CD4-positive, alpha-beta T cell treated with Interleukin-1 beta for 1 hour (primary cell): ENCODE measurements around the gene ESPL1.
A peak's percentile ranks its signal among the peaks of the same experiment; 100 is the strongest.

Experiments used
- DNase-seq, 2 donors: peaks; one replicate each; pipeline ENCODE4 v3.0.0-alpha.2; 2020 to 2022

The ESPL1 gene

DNA sequence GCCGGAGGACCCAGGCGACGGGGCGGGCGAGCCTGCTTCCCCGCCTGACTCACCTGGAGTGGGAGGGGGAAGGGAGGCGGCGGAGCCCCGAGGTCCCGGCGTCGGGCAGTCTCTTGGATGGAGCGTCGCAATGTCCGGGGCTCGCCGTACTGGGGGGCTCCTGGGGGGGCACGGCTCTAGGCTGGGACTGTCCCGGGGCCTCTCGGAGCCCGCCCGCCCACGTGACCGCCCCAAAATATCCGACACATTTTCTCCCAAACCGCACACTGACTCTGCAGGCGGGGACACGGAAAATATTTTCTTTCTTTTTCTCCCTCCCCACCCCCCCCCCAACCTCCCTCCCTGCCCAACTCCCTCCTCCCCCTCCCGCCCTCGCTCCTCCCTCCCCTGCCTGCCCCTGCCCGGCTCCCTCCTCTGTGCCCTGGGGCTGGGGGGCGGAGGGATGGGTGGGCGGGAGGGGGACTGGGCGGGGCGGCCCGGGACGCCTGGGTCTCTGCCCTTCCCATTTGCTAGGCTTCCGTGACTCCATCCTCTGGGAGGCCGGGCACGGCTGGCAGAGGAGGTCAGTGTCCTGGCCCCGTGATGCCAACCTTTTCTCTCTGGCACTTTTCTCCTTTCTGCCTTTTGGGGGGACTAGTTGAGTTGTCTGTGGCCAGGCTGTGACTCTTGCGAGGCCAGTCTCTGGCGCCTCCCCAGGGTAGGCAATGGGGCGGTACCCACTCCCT is 36.0 kb upstream of the ESPL1 start, which contains the start of gene RARG:
RARG (minus strand) TSS at position 289 of the 725 bp plus-strand sequence. CDS start 4,664 bp downstream, outside the sequence.
- DNase-seq: peak; percentile 61 to 75

DNA sequence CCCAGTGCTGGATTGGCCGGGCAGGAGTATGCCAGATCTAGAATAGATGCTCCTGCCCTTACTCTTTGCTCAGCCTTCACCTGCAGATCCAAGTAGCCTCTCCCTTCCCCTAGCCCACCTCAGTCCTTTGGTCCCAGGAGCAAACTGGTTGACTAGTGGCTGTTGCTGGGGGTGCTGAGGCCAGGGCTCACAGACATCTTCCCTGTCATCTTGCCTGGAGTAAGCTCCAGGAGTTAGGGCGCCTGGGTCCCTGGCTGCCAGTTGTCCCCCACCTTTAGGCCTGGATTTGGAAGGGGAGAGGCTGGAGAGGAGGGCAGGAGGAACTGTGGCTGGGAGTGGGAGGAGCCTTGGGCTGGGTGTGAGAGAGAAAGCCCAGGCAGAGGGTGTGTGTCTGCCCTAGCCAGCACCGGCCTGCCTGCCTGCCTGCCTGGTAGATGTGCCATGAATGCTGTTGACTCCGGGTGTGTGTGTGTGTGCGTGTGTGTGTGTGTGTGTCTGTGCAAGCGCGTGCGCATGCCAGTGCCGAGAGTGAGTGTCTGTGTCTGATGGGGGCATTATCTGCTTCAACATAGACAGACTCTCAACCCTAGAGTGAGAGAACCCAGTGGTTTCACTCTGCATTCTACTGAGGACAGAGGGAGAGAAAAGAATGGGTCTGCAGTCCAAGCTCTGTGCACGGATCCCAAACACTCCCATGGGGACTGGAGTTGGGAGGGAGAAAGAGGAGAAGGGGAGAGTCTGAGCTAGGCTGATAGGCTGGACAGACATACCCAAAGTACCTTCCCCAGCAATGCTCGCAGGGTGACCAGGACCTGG is 35.2 kb upstream of the ESPL1 start:
- peak; percentile 38 to 56 for DNase-seq

DNA sequence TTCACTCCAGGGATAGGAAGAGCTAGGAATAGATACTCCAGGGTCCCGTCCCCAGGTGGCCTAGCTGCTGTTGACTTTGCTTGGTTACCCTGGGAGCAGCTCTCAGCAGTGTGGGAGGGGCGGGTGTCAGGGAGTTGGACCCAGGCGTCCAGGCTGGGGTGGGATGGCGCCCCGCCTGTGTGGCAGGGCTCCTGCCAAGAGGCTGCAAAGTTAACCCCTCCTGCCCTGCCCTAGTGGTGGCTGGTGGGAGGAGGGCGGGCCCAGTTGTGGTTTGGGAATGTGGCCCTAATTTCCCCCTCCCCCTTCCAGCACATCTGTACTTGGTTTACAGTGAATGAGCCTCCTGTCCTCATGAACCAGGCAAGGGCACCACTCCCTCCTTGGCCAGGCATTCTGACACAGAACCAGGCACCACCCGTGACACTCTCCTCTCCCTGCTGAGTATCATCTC is 34.4 kb upstream of the ESPL1 start:
- DNase-seq: no peak

DNA sequence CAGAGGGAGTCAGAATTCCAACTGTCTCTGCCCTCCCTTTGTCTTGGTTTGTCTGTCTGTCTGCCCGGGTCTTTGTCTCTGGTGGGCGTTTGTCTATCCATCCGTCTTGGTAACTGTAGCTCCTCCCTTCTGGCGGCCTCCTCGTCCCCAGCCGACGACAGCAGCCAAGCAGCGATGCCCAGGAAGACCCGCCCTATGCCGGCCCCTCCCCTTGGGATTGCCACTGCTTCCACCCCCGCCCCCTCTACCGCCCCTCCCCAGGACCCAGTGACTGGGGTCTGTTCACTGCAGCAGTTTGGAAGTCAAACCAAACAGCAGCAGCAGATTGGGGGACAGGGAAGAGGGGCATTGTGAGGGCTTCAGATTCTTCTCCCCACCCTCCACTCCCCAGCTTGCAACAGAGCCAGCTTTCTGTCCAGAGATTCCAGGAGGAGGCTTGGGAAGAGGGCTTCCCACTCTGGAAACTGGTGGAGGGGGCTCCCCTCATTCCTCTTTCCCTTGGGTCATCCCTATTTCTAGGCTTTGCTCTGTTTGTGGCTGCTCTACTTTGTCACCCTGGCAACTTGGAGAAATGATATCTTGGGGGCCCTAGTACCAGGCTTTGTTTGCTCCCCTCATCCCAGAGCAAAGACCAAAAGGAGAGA is 33.7 kb upstream of the ESPL1 start:
- no peak for DNase-seq

DNA sequence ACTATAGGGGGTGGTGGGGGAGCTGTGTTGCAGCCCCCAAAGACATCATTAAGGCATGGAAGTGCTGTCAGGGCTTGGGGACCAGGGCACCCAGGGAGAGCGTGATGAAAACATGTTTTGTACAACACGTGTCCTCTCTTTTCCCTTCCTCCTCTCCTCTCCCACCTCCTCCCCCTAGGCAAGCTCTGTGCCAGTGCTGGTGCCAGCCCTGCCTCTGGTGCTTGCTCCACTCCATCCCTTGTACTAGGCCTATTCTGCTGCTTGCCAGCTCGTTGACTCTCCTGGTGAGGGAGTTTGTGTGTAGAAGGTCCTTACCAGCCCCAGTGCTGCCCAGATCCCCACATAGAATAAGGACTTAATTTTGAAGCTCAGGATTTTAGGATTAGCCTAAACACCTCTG is 32.9 kb upstream of the ESPL1 start:
- DNase-seq: no peak

DNA sequence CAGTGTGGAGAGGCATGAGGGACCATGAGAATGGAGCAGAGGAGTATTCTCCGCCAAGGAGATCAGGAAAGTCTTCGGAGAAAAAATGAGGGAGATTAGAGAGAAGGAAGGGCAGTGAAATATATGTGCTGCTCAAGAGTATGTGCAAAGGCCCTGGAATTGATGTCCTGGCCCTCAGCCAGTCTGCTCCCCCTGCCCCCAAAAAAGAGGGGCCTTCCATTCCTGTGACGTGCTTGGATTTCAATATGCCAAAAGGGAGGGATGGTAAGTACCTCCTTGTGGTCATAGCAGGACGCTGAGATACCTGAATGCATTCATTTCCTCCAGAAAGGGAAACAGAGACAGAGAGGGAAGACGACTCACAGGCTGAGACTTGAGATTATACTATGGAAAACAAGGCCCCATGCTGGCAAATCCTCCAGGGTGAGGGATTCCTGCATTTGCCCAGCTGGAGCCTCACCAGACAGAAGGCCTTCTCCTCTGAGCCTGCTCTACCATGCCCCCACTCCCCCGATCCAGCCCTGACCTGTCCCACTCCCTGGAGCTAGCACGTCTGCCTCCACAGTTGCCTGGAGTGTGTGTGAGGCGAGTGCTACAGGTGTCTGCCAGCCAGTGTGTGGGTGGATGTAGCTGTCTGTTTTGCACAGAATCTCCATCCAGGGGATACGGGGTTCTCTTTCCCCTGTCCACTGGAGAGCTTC is 32.2 kb upstream of the ESPL1 start:
- DNase-seq: no peak

DNA sequence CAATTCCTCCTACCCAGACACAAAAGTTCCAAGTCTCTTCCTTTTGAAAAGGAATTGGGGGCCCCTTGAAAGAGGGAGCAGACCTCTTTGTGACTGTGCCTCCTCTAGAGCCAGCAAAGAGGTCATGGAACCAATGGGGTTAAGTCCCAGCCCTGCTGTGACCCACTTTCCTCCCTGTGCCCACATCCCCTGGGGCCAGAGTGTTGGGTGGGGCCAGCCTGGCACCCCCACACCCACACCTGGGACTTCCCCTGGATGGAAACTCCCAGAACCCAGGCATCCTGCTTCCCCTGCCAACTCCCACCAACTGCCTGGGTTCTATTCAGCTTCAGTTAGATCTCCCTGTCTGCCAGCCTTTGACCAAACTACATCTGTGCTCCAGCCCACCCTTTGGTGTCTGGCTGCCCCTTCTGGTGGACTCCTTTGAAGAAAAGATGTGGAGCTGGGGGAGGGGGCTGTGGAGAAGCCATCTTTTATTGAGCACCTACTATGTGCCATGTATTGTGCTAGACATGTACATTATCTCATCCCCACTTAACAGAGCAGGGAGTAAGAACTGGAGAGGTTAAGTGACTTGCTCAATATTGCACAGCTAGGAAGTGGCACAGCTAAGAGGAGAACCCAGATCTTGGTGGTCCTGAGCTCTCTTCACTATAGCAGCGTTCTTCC is 31.5 kb upstream of the ESPL1 start:
- DNase-seq: peak; percentile 66 to 78

DNA sequence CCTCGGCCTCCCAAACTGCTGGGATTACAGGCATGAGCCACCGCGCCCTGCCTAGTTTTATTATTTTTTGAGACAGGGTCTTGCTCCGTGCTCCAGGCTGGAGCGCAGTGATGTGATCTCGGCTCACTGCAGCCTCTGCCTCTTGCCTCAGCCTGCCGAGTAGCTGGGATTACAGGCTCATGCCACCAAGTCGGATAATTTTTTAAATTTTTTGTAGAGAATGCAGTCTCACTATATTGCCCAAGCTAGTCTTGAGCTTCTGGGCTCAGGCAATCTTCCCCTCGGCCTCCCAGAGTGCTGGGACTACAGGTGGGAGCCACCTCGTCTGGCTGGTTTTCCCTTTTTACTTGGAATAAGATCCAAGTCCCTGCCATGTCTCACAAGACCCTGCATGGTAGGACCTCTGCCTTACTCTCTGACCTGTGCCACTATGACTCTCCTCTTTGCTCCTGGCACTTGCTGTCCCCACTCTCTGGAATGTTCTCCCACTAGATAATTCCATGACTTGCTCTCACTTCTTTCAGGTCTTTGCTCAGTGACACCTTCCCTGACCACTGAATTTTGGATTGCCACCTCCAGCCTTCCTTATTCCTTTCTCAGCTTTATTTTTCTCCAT is 28.3 kb upstream of the ESPL1 start:
- DNase-seq: no peak

DNA sequence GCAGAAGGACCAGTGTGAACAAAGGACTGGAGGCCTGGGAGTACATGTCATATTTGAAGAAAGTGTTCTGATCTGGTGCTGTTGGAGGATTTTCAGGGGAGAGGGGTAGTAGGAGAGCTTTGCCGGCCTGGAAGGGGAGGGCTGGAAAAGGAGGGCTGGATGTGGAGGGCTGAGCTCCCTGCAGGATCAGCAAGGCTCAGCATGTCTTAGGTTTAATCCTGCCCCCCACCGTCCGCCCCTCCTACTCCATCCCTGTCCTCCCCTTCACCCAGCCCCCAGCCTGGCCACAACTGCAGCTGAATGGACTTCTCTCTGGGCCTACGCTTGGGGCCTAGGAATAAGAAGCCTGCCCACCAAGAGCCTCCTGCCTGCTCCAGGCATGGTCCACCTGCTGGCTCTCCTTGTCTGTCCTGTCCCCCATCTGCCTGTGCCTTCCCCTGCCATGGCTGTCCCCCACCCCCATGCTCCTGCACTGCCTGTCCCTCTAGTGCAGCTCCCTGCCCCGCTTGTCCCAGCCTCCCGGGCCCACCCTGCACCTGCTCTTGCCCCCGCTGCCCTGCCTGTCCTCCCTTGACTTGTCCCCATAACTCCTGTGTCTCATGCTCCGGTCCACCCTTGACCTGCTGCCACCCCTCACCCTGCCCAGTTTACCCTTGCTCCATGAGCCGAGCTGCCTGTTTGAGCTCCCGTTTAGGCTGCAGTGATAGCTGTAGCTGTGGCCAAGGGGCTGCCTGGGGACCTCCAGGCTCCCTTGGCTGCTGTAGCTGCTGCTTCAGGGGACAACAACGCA is 26.3 kb upstream of the ESPL1 start:
- no peak for DNase-seq

DNA sequence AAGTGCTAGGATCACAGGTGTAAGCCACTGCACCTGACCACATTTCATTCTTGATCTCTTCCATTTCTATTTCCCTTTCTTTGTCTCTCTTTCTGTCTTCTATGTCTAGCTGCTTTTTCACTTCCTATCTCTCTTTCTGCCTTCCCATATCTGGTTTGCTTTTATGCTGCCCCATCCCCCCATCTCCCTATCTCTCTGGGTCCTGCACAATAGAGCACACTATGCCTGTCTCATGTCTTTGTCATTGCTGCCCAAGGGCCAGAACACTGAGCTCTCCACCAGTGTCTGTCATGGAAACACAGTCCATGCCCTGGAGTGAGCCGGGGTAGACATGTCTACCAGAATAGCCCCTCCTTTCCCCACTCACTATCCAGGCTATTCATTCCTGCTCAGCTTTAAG is 23.8 kb upstream of the ESPL1 start:
- DNase-seq: no peak

DNA sequence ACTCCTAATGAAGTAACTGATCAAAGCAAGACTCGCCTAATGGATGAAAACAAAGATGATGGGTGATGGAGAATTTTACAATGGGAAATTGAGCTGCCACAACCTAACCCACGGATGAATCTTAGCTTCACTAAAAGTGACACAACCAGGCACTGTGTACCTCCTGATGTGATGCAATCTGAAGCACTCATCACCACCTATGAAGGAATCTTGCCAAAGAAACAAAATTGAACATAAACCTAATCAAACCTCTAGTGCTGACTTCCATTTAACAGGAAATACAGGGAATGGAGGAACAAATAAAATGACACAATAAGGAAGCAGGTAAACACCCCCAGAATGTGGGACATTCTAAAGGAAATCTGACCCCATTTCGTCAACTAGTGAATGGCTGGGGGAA is 22.8 kb upstream of the ESPL1 start:
- no peak for DNase-seq

DNA sequence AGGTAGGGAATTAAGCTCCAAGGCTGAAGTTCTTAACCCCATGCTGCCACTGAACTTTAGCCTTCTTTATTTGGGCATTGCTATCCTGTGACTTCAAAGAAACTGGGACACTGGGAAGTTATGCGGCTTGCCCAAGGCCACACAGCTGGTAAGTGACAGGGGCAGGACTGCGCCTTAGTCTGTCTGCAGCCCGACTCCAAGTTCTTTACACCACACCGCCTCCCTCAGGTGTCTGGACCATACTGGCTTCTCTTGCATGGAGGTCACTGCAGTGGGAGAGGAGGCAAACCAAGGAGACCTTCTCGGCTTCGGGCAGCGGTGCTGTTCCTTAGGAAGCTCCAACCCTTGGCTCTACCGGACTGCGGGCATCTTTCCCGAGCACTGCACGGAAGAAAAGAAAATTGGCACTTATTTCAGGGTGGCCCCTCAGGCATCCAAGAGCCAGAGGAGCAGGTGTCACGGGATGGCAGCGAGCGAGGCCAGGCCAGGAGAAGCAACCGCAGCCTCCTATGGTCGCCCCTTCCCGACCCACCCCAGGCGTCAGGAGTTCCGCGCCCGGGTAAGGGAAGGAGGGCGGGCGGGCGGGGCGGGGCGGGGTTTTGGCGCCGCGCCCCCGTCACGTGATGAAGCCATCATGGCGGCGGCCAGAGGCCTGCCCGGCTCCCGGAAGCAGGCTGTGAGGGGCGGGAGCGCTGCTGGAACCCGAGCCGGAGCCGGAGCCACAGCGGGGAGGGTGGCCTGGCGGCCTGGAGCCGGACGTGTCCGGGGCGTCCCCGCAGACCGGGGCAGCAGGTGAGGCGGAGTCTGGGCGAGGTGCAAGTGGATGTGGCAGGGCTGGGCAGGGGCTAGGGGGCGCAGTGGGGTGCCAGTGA is 16.4 kb upstream of the ESPL1 start:
- peak; percentile 69 to 73 for DNase-seq

DNA sequence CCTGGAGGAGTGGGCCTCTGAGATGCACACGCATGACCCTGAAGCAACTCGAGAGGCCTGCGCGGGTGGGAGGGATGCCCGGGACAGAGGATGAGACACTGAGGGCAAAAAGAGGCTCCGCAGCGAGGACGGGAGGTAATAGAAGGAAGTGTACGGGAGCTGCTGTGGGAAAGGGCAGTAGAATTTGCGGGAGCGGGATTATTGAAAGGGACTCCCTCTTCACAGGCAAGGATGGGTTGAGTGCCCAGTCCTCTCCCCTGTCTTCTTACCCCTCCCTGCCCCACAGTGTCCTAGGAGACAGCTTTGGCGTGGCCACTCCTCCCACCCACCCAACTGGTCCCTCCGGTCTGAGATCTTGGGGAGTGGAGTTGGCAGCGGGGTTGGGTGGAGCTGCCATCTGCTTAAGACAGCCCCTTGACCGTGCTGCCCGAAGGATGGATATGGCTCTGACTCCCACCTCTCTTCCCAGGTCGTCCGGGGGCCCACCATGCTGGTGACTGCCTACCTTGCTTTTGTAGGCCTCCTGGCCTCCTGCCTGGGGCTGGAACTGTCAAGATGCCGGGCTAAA is 15.7 kb upstream of the ESPL1 start:
- no peak for DNase-seq

DNA sequence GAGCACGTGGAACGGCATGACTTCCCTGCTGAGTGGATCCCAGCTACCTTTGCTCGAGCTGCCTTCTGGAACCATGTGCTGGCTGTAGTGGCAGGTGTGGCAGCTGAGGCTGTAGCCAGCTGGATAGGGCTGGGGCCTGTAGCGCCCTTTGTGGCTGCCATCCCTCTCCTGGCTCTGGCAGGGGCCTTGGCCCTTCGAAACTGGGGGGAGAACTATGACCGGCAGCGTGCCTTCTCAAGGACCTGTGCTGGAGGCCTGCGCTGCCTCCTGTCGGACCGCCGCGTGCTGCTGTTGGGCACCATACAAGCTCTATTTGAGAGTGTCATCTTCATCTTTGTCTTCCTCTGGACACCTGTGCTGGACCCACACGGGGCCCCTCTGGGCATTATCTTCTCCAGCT is 14.8 kb upstream of the ESPL1 start:
- DNase-seq: no peak

DNA sequence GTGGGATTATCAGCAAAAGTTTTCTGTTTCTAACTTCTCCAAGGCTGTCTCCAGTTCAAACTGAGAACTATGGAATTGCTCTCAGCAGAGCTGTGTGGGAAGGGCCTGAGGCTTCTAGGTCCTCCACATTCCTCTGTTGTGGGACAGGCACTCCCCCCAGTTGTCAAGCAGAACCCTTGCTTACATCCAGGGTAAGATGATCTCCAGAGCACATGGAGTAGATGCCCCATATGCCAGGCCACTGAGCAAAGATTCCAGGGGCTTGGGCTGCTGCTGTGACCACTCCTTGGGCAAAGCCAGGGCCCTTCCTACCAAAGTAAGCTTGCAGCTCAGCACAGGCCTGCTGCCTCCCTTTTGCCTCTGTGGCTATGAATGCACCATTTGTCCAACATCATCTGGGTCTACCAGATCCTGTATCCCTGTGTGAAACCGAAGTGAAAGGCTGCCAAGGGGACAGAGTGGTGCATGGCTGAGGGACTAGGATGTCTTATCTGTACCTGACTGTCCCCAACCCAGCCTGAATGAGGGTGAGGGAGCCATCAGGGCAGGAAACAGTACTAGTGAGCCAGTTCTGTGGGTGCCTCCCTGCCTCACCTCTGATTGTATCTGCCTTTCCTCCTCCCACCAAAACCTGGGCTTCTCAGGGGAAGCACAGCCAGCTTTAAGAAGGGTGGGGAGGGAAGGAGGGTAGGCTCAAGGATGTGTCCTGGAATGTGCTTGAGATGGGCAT is 13.1 kb upstream of the ESPL1 start:
- no peak for DNase-seq

DNA sequence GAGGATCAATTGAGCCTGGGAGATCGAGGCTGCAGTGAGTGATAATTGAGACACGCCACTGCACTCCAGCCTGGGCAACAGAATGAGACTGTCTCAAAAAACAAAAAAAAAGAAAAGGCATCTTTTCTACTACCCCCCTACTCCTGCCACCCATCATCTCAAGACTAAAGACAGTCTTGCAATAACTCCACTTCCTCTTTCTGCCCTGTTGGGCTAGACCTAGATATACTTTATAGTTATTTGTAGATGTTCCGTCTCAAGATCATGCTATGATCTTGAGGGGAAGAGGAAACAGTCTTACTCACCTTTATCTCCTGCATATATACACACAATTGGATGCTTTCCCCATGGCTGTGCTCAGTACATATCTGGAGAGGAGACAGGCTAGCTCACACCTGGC is 12.1 kb upstream of the ESPL1 start:
- no peak for DNase-seq

DNA sequence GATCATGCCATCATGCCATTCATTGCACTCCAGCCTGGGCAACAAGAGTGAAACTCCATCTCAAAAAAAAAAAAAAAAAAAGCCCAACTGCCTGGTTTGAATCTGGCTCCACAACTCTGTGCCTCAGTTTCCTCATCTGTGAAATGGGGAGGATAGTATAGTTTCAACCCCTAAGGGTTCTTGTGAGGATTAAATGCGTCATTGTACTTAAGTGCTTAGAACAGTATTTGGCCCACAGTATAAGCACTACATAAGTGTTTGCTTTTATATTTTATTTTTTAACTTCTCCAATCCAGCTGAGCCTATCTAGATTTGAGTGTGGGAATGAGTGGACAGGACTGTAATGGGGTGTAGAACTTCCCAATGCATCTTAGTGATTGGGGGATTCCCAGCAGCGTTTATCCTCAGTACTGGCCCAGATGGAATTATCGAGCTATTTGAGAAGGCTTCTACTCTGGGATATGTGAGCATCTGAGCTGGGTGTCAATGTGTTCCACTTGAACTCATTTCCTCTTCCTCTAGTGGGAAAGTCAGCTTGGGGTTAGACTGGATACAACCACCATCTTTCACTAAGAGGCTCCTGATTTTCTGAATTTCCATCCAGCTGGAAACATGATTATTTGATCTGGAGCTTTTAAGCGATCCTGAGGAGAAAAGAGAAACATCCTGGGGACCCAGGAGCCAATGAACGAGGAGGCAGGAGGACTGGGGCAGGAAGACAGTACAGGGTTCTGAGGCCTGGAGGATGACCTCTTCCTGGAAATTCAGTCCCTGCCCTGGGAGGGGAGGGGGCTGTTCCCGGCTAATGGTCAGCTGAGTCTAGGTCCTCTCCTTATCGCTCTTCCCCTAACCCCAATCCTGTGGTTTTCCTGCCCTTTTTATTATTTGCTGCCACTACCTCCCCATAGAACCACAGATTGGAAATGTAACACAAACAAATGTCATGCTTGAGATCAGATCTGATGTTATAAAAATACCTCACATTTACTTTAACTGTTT is 9.3 kb upstream of the ESPL1 start:
- no peak for DNase-seq

DNA sequence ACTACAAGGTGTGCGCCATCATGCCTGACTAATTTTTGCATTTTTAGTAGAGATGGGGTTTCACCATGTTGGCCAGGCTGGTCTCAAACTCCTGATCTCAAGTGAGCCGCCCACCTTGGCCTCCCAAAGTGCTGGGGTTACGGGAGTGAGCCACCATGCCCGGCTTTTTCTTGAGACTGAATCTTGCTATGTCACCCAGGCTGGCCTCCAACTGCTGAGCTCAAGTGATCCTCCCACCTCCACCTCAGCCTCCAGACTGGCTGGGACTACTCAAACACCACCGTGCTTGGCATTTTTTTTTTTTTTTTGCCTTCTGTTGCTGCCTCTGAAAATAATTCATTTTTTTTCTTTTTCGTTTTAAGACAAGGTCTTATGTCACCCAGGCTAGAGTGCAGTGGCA is 8.2 kb upstream of the ESPL1 start:
- DNase-seq: no peak
